ENCODE measurements around the gene ERBB4.

ERBB4 gene

DNA sequence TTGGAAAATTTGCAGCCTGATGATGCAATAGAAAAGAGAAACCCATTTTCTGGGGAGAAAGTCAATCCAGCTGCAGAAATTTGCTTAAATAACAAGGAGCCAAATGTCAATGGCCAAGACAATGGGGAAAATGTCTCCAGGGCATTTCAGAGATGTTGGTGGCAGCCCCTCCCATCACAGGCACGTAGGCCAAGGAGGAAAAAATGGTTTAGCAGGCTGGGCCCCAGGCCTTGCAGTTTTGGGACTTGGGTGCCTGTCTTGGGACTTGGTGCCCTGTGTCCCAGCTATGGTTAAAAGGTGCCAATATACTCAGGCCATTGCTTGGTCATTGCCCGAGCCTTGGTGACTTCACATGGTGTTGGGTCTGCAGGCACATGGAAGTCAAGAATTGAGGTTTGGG, 368.2 kb downstream of the ERBB4 start:
- no peaks in the 10 kb centered on the region for H3K36me3 ChIP-seq

DNA sequence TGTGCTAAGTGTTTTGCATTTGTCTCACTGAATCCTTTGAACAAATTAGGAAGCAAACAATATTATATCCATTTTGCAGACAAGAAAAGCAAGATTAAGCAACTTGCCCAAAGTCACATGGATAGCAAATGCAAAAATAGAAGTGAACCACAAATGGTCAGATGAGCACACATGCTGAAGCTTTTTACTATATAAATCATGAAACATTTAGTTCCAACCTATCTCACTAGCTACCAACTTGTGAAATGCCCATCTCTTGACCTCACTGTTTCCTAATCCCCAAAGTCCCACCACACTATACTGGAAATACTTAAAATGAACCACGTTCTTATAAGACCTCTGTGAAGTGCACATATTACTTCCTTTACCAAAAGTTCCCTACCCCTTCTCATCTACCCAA, 380.5 kb downstream of the ERBB4 start:
- Histone ChIP-seq H3K36me3 (no peaks in the 10 kb centered on the region), H3K4me1 (ENCODE audit: control insufficient read depth in 1 of 2, insufficient read depth in 1 of 2, low read depth in 1 of 2, low read length in 1 of 2) (no peaks in the 10 kb centered on the region), H3K27ac (no peak overlapping the region), H3K4me3 (ENCODE audit: low read depth in 1 of 2, low read length in 1 of 2) (no peak overlapping the region), H3K27me3 (no peaks in the 10 kb centered on the region), H3K9me3 (no peaks in the 10 kb centered on the region)
- TF ChIP-seq, protein P1, sequence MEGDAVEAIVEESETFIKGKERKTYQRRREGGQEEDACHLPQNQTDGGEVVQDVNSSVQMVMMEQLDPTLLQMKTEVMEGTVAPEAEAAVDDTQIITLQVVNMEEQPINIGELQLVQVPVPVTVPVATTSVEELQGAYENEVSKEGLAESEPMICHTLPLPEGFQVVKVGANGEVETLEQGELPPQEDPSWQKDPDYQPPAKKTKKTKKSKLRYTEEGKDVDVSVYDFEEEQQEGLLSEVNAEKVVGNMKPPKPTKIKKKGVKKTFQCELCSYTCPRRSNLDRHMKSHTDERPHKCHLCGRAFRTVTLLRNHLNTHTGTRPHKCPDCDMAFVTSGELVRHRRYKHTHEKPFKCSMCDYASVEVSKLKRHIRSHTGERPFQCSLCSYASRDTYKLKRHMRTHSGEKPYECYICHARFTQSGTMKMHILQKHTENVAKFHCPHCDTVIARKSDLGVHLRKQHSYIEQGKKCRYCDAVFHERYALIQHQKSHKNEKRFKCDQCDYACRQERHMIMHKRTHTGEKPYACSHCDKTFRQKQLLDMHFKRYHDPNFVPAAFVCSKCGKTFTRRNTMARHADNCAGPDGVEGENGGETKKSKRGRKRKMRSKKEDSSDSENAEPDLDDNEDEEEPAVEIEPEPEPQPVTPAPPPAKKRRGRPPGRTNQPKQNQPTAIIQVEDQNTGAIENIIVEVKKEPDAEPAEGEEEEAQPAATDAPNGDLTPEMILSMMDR (IDR thresholded peaks at IDR 0.05), result no peak

More for the DNA sequence above, 368.2 kb downstream of the ERBB4 start:
- Histone ChIP-seq H3K27me3 (no peaks in the 10 kb centered on the region), H3K27ac (no peak overlapping the region), H3K9me3 (no peaks in the 10 kb centered on the region), H3K4me1 (ENCODE audit: control insufficient read depth in 1 of 2, insufficient read depth in 1 of 2, low read depth in 1 of 2, low read length in 1 of 2) (no peaks in the 10 kb centered on the region), H3K4me3 (ENCODE audit: low read depth in 1 of 2, low read length in 1 of 2) (no peak overlapping the region)
- TF ChIP-seq, protein P1 (IDR thresholded peaks at IDR 0.05), result no peak

DNA sequence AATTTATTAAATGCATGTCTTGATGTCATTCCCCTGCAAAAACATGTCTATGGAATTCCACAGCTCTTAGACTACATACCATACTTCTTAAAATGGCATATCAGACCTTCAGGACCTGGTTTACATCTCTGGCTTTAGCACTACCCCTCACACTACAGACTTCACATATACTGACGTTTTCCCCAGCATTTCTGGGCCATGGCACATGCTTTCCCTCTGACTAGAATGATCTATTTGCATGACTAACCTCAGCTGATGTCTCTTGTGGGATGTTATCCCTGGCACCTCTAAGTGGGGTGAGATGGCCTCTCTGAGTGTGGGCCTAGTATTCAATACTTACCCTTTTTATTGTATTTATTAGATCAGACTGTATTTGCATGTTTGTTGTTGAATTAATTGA, 381.6 kb downstream of the ERBB4 start:
- Histone ChIP-seq H3K4me3 (ENCODE audit: low read depth in 1 of 2, low read length in 1 of 2) (no peak overlapping the region), H3K36me3 (no peaks in the 10 kb centered on the region), H3K27me3 (no peaks in the 10 kb centered on the region), H3K9me3 (no peaks in the 10 kb centered on the region), H3K27ac (no peak overlapping the region), H3K4me1 (ENCODE audit: control insufficient read depth in 1 of 2, insufficient read depth in 1 of 2, low read depth in 1 of 2, low read length in 1 of 2) (no peaks in the 10 kb centered on the region)
- TF ChIP-seq, protein P1 (IDR thresholded peaks at IDR 0.05), result no peak

DNA sequence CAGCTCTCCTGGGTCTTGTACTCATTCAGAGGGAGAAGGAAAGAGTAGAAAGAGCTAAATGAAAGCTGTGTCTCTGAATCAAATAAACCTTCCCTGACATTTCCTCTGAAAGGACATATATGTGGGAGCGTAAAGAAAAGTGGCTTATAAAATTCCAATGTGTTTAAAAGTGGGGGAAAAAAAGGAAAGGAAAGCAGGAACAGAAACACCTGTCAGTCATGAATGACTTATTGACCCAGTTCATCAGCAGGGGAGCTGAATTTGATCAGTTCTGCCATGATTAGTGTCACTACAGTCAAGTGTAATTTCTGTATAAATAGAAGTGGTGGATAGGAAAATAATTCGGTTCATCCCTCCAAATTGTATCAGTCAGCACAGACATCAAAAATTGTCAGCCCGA, 382.5 kb downstream of the ERBB4 start:
- Histone ChIP-seq H3K27me3 (no peaks in the 10 kb centered on the region), H3K9me3 (no peaks in the 10 kb centered on the region), H3K4me3 (ENCODE audit: low read depth in 1 of 2, low read length in 1 of 2) (no peak overlapping the region), H3K36me3 (no peaks in the 10 kb centered on the region), H3K27ac (no peak overlapping the region), H3K4me1 (ENCODE audit: control insufficient read depth in 1 of 2, insufficient read depth in 1 of 2, low read depth in 1 of 2, low read length in 1 of 2) (no peaks in the 10 kb centered on the region)
- TF ChIP-seq, protein P1 (IDR thresholded peaks at IDR 0.05), result no peak

DNA sequence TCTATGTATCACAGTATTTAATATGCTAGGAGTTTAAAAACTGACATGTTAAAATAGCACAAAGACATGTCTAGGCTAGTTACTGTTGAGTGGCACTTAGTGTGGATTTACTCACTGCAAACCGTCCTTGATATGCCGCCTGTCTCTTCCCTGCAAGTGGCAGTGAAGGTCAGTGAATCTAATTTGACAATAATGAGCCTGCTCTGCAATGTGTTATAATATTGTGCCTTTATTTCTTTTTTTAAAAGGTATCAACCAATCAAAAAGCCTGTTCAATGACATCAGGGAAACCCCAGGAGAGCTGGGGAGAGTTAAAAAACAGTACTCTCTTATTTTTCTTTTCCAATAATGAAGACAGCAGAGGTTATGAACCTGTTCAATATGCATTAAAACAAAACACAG, 384.1 kb downstream of the ERBB4 start:
- H3K27me3 ChIP-seq, result no peaks in the 10 kb centered on the region
- no peak overlapping the region for H3K27ac ChIP-seq
- TF ChIP-seq, protein P1 (IDR thresholded peaks at IDR 0.05), result no peak
- no peak overlapping the region for H3K4me3 ChIP-seq (ENCODE audit: low read depth in 1 of 2, low read length in 1 of 2)
- no peaks in the 10 kb centered on the region for H3K36me3 ChIP-seq
- no peaks in the 10 kb centered on the region for H3K4me1 ChIP-seq (ENCODE audit: control insufficient read depth in 1 of 2, insufficient read depth in 1 of 2, low read depth in 1 of 2, low read length in 1 of 2)
- H3K9me3 ChIP-seq, result no peaks in the 10 kb centered on the region

DNA sequence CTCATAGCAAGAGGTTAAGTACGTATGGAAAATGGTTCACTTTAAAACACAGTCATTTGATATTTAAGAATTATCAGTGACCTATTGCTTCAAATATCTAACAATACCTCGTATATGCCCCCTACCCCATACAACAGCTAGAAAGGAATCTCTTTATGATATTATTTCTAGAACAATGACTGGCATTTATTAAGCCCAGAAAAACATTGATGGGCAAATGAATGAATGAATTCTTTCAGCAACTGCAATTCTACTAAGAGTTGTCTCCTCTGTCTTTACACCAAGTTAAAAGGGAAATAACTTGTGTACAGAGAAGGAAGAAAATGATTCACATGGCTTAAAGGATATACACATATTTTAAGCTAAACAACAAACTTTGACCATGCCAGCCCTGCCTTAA, 384.7 kb downstream of the ERBB4 start:
- TF ChIP-seq, protein P1 (IDR thresholded peaks at IDR 0.05), result no peak
- Histone ChIP-seq H3K27ac (no peak overlapping the region), H3K27me3 (no peaks in the 10 kb centered on the region), H3K4me1 (ENCODE audit: control insufficient read depth in 1 of 2, insufficient read depth in 1 of 2, low read depth in 1 of 2, low read length in 1 of 2) (no peaks in the 10 kb centered on the region), H3K36me3 (no peaks in the 10 kb centered on the region), H3K9me3 (no peaks in the 10 kb centered on the region), H3K4me3 (ENCODE audit: low read depth in 1 of 2, low read length in 1 of 2) (no peak overlapping the region)
